GM10847 (cell line): ENCODE results near the gene GPR78.

ENCODE experiments used
- POLR2A ChIP-seq: IDR thresholded peaks from 2 replicates; pipeline ENCODE4 v1.6.1; 2011; ENCODE audit not compliant: insufficient read length; ENCODE audit errors: extremely low read depth

Gene GPR78

GRCh38 chr4:8594097-8595038 lies 14.2 kb downstream of the GPR78 start:
- no peak for TF ChIP-seq POLR2A

GRCh38 chr4:8595237-8596087 lies 15.3 kb downstream of the GPR78 start:
- TF ChIP-seq POLR2A, result no peak

- TF ChIP-seq POLR2A, result no peak
These were observed 16.7 kb downstream of the GPR78 start for GRCh38 chr4:8596891-8597290.

DNA sequence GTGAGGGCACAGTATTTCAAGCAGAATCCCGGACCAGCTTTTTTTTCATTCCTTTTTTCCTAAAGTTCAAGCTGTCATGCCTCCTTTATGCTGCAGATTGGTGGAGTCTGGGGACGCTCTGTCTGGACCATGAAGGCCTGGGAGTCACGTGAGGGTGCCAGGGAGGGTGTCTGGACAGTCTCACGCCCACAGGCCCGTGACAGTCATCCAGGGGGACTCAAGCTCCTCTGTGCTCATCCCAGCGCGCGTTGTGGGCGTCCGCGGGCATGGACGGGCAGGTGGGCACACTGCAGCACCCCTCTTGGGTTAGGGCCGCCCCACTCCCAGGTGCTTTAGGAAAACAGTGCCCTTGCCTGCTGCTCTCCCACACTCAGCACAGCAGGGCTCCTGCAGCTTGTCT lies 17.1 kb downstream of the GPR78 start:
- no peak for TF ChIP-seq POLR2A

- TF ChIP-seq POLR2A, result no peak
These were observed 17.6 kb downstream of the GPR78 start for GRCh38 chr4:8597791-8598190.

DNA sequence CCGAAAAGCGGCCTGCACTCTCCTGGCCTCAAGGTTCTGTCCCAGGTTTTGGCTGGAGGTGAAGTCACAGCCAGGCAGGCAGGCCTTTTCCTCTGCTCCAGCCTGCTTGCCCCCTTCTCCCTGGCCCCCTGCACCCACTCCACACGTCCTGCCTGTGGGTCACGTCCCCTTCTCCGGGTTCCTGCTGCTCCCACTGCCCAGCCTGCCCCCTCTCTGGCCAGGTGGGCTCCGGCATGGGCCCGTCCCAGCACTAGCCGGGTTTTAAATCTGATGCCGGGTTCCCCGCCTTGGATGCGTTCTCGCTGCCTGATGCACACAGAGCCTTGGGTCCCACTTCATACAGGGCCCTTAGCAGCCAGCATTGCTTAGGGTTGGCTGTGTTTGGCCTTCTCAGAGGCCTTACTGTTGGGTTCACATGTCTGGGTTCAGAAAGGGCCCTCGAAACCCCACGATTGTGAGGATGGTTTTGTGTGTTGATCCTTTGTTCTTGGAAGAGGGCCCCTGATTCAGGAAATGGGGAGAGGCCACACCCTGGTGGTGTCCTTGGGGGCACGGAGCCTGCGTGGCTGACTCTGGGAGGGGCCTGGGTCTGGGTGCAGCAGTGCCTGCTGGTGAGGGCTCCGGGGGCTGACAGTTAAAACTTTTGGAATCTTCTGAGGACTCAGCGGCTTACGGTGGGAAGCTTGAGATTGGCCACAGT lies 18.3 kb downstream of the GPR78 start:
- no peak for TF ChIP-seq POLR2A

DNA sequence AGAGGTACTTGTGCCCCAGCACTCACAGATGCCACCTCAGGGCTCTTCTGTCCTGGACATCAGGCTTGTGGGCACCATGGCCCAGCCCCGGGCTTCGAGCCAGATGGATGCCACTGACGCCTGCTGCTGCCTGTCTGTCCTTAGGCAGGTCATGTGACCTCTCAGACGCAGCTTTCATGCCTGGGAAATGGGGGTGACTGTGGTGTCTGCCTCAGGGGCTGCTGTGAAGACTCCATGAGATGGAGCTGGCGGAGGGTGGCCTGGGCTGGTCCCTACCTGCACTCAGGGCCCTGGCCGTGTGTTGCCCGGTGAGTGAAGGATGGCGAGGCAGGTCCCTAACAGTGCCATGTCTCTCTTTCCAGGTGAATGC lies 18.9 kb downstream of the GPR78 start:
- TF ChIP-seq POLR2A, result no peak

DNA sequence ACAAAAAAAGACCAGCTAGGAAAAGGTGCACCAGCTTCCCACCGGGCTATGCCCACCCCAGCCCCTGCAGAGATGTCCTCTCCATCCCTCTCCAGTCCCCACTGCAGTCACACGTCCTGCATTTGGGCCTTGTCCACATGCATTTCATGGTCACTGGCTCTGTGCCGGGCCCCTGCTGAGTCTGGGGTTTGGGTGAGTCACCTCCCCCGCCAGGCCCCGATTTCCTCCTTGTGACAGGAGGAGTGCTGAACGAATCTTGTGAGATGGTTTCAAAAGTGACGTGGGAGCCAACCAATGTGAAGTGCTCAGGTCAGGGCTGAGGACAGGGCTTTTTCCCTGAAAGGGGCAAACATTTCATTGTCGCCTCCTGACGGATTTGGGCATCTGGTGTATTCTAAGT lies 19.5 kb downstream of the GPR78 start:
- TF ChIP-seq POLR2A, result no peak

DNA sequence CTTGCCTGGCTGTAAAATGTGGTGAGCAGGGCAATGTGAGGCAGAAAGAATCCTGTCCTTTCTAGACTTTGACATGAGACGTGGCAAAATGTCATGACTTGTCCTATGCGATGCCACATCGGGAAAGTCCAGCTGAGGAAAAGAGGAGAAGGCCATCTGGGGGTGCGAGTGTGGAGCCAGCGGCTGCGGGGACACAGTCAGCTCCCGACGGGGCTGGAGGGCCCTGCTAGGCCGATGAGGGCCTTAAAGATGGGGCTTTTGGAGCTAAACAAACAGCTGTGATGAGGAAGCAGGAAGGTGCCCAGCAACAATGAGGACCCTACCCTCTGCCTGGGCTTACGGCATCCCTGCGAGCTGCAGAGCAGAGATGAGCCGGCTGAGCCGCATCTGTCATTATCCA lies 20.1 kb downstream of the GPR78 start:
- no peak for TF ChIP-seq POLR2A

GRCh38 chr4:8600686-8601085 lies 20.5 kb downstream of the GPR78 start:
- TF ChIP-seq POLR2A, result no peak

GRCh38 chr4:8601086-8601485 lies 20.9 kb downstream of the GPR78 start:
- no peak for TF ChIP-seq POLR2A

DNA sequence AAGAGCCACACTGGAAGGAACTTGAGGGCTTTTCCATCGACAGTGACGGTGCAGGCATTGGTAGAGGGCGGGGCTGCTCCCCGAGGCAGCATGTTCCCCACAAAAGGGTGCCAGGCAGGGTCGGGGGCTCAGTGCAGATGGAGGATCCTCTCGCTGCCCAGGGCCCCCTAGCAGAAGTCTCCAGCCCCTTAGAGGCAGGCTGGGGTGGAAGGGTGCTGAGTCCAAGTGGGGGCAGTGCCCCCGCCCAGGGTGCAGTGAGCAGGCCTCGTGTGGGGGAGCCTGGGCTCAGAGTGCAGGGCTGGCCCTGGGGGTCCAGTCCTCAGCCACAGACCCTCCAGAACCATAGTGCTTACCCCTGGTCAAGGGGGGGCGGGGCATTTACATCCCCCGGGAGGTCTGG lies 21.4 kb downstream of the GPR78 start:
- no peak for TF ChIP-seq POLR2A

GRCh38 chr4:8602686-8603430 lies 22.7 kb downstream of the GPR78 start:
- TF ChIP-seq POLR2A, result no peak

DNA sequence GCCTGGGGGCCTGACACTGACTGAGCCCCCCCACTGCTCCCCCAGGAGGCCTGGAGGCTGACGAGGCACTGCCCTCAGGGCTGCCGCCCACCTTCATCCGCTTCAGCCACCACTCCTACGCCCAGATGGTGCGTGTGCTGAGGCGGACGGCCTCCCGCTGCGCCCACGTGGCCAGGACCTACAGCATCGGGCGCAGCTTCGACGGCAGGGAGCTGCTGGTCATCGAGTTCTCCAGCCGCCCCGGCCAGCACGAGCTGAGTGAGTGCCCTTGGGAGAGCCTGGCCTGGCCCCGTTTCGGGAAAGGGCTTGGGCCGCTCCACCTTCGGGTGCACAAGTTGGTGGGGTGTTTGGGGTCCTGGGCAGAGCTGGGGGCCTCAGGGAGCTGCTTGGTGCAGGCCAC lies 23.7 kb downstream of the GPR78 start:
- no peak for TF ChIP-seq POLR2A

- TF ChIP-seq POLR2A, result no peak
These were observed 25.1 kb downstream of the GPR78 start for GRCh38 chr4:8605289-8605688.

- TF ChIP-seq POLR2A, result no peak
These were observed 26.3 kb downstream of the GPR78 start for GRCh38 chr4:8606476-8606875.
